C4-2B (cell line): ENCODE measurements around the gene CCN5.

ENCODE experiments used
- H3K27ac ChIP-seq: fragments of 450-650 bp; 2 replicates; pipeline ENCODE4 v1.5.1; 2017
- ZFX ChIP-seq: fragments of 450-650 bp; IDR thresholded peaks from 2 replicates; pipeline ENCODE4 v1.6.1; 2017
- TF ChIP-seq, protein P1 (sequence below): fragments of 450-650 bp; conservative IDR thresholded peaks from 2 replicates; pipeline ENCODE4 v1.5.1; 2017; ENCODE audit warnings: mild to moderate bottlenecking

Gene CCN5

DNA sequence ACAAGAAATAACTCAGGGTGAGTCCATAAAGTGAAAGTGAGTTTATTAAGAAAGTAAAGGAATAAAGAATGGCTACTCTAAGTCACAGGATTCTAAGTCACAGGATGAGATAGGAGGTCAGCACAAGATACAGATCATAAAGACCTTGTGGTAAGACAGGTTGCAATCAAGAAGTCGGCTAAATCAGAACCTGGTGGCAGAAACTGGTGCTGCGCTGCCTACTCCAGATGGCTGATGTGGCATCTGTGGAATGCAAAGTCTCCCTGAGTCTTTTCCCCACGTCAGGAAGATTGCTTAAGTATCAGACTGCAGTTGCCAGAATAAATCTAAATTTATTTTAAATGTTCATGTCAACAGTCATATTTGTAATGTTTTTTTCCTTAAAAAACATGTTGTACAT lies 19.8 kb downstream of the CCN5 start:
- TF ChIP-seq ZFX = no peak
- TF ChIP-seq, protein P1, sequence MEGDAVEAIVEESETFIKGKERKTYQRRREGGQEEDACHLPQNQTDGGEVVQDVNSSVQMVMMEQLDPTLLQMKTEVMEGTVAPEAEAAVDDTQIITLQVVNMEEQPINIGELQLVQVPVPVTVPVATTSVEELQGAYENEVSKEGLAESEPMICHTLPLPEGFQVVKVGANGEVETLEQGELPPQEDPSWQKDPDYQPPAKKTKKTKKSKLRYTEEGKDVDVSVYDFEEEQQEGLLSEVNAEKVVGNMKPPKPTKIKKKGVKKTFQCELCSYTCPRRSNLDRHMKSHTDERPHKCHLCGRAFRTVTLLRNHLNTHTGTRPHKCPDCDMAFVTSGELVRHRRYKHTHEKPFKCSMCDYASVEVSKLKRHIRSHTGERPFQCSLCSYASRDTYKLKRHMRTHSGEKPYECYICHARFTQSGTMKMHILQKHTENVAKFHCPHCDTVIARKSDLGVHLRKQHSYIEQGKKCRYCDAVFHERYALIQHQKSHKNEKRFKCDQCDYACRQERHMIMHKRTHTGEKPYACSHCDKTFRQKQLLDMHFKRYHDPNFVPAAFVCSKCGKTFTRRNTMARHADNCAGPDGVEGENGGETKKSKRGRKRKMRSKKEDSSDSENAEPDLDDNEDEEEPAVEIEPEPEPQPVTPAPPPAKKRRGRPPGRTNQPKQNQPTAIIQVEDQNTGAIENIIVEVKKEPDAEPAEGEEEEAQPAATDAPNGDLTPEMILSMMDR = peak; percentile 18; the same call in 1 of the 2 replicates
- H3K27ac ChIP-seq = no peak overlapping the region

DNA sequence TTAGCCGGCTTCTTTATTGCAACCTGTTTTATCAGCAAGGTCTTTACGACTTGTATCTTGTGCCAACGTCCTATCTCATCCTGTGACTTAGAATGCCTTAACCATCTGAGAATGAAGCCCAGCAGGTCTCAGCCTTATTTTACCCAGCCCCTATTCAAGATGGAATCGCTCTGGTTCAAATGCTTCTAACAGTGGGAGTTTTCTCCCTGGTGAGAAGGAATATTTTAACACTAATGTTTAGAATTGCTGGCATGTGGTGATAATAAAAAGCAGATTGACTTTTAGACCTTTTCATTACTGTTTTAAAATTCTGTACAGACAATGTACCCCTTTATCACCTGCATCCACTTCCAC lies 20.6 kb downstream of the CCN5 start:
- TF ChIP-seq, protein P1 = no peak
- TF ChIP-seq ZFX = no peak

DNA sequence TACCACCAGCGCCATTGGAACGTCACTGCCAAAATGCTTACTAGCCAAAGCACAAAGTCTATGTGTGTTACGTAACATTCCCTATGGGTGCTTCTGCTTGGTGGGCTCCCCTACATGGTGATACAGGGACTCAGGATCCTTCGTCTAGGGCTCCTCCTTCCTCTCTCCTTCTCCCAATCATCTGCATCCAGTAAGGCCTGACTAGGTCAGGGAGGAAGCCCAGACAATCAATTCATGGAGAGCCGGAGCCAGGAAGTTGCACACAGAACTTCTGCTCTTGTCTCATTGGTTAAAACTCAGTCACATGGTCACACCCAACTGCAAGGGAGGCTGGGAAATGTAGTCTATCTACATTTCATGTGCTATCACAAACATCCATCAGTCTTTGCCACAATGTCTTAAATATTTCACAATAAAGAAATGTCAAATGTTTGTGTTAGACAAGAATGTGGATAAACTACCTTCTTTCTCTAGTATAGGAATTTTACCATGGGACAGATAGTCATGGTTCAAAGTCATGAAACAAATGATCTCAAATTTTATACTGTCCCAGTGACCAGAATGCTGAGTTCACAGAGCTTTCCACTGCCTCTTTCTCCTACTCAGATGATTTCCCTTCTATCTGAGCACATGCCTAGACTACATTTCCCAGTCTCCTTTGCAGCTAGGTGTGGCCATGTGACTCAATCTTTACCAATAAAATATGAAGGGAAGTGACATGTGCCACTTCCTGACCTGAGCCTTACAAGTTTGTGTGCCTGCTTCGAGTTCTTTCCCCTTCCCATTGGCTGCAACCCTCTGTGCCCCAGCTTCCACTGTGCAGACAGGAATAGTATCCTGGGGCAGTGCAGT lies 21.2 kb downstream of the CCN5 start:
- TF ChIP-seq, protein P1 = no peak
- TF ChIP-seq ZFX = no peak
- H3K27ac ChIP-seq = no peak overlapping the region

More for the DNA sequence above, 20.6 kb downstream of the CCN5 start:
- H3K27ac ChIP-seq = no peak overlapping the region

DNA sequence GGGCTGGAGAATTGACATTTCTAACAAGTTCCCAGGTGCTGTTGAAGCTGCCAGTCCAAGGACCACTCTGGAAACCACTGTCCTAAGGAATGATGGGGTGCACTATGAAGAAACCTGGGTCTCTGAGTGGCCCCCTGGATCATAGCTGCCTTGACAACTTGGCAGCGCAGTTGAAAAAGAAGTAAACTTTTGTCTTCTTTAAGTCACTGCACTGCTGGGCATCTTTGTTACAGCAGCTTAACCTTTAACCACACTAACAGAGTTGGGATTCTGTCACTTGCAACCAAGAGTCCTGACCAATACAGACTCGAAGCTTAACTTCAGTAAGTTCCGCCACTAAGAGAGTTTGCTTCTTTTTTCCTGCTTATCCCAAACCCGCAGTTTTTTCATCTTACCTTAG lies 21.9 kb downstream of the CCN5 start:
- no peak for TF ChIP-seq ZFX
- TF ChIP-seq, protein P1 = no peak
- no peak overlapping the region for H3K27ac ChIP-seq

DNA sequence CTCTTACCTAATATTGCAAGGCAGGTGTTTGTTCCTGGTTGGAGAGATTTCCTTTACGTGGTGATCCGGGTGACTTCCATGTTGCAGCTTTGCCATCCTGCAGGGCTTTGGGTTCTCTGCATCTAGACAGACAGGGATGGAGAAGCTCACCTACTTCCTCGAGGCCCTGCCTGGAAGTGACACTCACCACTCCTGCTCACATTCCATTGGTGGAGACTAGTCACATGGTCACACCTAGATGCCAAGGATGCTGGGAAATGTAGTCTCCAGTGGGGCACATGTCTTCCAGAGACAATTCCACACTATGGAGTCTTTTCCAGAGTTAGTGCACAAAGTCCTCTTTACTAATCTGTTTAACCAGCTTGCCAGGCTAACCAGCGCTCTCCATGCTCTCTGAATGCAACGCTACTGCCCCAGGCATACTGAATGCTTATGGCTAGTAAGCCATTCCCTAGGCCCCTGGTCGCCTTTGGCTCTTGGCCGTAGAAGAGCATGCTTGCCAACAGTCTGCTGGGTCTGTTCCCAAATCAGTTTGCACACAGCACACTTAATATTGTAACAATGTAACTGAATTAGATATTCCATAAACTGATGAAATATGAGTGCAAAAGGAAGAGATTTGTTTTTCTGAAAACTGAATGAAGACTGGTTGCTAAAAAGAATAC lies 23.8 kb downstream of the CCN5 start:
- TF ChIP-seq ZFX = no peak
- TF ChIP-seq, protein P1 = no peak
- H3K27ac ChIP-seq = no peak overlapping the region

DNA sequence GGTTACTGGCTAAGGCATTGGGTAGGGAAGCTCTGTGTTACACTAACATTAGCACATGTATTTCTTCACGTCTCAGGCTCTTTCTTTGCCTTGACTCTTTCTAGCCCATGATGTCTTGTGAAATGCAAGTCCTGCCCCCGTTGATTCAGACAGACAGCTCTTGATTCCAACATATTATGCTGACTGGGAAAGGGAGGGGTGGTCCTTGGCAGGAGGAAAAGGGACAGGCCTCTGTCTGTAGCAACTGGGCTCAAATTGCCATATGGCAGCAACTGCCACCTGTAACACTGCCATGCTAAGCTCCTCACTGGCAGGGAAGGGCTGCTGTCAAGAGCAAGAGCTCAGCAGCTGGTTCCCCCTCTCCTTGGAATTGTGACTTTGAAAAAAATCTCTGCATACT lies 24.8 kb downstream of the CCN5 start:
- no peak overlapping the region for H3K27ac ChIP-seq
- TF ChIP-seq, protein P1 = no peak
- TF ChIP-seq ZFX = no peak

DNA sequence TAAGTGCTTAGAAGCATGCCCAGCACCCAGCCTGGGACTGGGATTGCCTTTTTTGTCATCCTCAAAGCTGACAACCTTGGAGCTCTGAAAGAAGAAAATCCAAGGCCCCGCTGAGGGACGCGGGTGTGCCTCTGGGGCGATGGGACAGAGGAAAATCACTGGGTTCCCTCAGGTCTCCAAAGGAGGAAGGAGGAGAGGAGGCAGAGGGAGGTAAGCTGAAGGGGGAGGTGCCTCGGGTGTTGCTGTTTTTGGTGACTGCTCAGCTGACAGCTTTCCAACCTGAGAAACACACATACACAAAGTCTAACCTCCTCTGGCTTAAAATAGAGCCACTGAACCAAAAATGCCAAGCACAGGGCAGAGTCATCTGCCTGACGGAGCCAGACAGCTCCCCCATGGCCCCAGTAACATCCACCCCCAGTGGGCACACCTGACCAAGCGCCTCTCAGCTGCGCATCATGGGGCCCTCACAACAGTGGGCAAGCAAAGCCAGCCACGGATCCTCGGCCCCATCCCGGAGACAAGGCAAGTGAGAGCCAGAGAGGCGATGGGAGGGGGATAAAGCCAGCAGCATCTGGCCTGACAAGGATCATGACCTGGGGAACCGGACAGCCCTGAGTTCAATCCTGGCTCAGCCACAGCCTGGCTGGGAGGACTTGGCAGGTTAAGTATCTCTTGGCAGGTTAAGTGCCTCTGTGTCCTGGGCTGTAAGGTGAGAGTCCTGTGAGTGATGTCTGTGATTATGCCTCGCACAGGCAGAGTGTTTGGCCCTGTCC lies 27.3 kb downstream of the CCN5 start:
- no peak for TF ChIP-seq ZFX
- TF ChIP-seq, protein P1 = no peak

More for the DNA sequence above, 27.3 kb downstream of the CCN5 start:
- no peak overlapping the region for H3K27ac ChIP-seq
